HepG2 (cell line): Measurements from ENCODE around the gene ARAP3.

Experiments used
- CTCF ChIP-seq: sonication (generic); formaldehyde crosslinking; IDR thresholded peaks from 2 replicates; pipeline ENCODE4 v1.5.0; 2020; ENCODE audit warnings: mild to moderate bottlenecking, missing genetic modification reagents, moderate library complexity
- EP300 ChIP-seq, 3 experiments: sonication (generic) in 1 of 3; formaldehyde crosslinking in 1 of 3; IDR thresholded peaks; 2 replicates each; pipeline versions ENCODE4 v1.5.1 to v1.6.1; 2011 to 2020; ENCODE audit warnings: low read depth in 2 of 3, low read length in 2 of 3, borderline replicate concordance in 1 of 3, improper control_type of control experiment in 1 of 3, mild to moderate bottlenecking in 1 of 3, missing genetic modification reagents in 1 of 3, moderate library complexity in 1 of 3
- FOXK2 ChIP-seq: fragments of 450-650 bp; IDR thresholded peaks from 2 replicates; pipeline ENCODE4 v1.6.1; 2016
- PHB2 ChIP-seq: fragments of 450-650 bp; IDR thresholded peaks from 2 replicates; pipeline ENCODE4 v1.6.1; 2018; ENCODE audit not compliant: partially characterized antibody
- ZNF207 ChIP-seq: fragments of 450-650 bp; IDR thresholded peaks from 2 replicates; pipeline ENCODE4 v1.6.1; 2016; ENCODE audit warnings: antibody characterized with exemption, borderline replicate concordance

GRCh38 chr5:141634720-141635119, 47.3 kb downstream of the ARAP3 start:
- TF ChIP-seq CTCF (CRISPR knock-in tag) (no peak), ZNF207 (no peak), EP300 (IDR thresholded peaks at IDR 0.05; ENCODE audit: low read depth in 2 of 2, low read length in 2 of 2) (no peak), EP300 (CRISPR knock-in tag; IDR thresholded peaks at IDR 0.05; ENCODE audit: borderline replicate concordance) (no peak), FOXK2 (no peak), PHB2 (no peak)
